HepG2 (cell line): ENCODE data around the gene MYOT.

Source experiments
- CHD2 ChIP-seq: IDR thresholded peaks from 2 replicates; pipeline ENCODE4 v1.6.1; 2011; ENCODE audit warnings: low read depth, low read length, improper control_type of control experiment
- EP300 ChIP-seq, 3 experiments: sonication (generic) in 1 of 3; formaldehyde crosslinking in 1 of 3; IDR thresholded peaks; 2 replicates each; pipeline versions ENCODE4 v1.5.1 to v1.6.1; 2011 to 2020; ENCODE audit warnings: low read depth in 2 of 3, low read length in 2 of 3, borderline replicate concordance in 1 of 3, improper control_type of control experiment in 1 of 3, mild to moderate bottlenecking in 1 of 3, missing genetic modification reagents in 1 of 3, moderate library complexity in 1 of 3
- EZH2 ChIP-seq: conservative IDR thresholded peaks from 2 replicates; pipeline ENCODE4 v1.6.1; 2012; ENCODE audit warnings: mild to moderate bottlenecking, low read depth, low read length, moderate library complexity
- FOXM1 ChIP-seq: sonication (generic); formaldehyde crosslinking; IDR thresholded peaks from 2 replicates; pipeline ENCODE4 v1.5.0; 2020; ENCODE audit warnings: missing genetic modification reagents
- MEIS2 ChIP-seq: sonication (generic); formaldehyde crosslinking; IDR thresholded peaks from 2 replicates; pipeline ENCODE4 v1.9.0; 2021; ENCODE audit warnings: mild to moderate bottlenecking, missing genetic modification reagents
- NKX3-1 ChIP-seq: sonication (generic); formaldehyde crosslinking; IDR thresholded peaks from 2 replicates; pipeline ENCODE4 v1.5.0; 2020; ENCODE audit warnings: missing genetic modification reagents
- RFX5 ChIP-seq: IDR thresholded peaks from 2 replicates; pipeline ENCODE4 v1.6.1; 2011; ENCODE audit warnings: low read depth, low read length, improper control_type of control experiment
- SALL1 ChIP-seq: sonication (generic); formaldehyde crosslinking; IDR thresholded peaks from 2 replicates; pipeline ENCODE4 v1.8.0; 2022; ENCODE audit warnings: mild to moderate bottlenecking, missing genetic modification reagents
- SRF ChIP-seq: IDR thresholded peaks from 2 replicates; pipeline ENCODE4 v1.6.1; 2011; ENCODE audit warnings: mild to moderate bottlenecking, low read depth, low read length, moderate library complexity
- ZNF230 ChIP-seq: sonication (generic); formaldehyde crosslinking; IDR thresholded peaks from 2 replicates; pipeline ENCODE4 v1.4.0; 2020; ENCODE audit warnings: mild to moderate bottlenecking, missing genetic modification reagents
- ZNF792 ChIP-seq: IDR thresholded peaks from 2 replicates; pipeline ENCODE4 v1.6.1; 2016
- ZNF841 ChIP-seq: sonication (generic); formaldehyde crosslinking; IDR thresholded peaks from 2 replicates; pipeline ENCODE4 v1.8.1; 2023; ENCODE audit warnings: missing genetic modification reagents, borderline replicate concordance

DNA sequence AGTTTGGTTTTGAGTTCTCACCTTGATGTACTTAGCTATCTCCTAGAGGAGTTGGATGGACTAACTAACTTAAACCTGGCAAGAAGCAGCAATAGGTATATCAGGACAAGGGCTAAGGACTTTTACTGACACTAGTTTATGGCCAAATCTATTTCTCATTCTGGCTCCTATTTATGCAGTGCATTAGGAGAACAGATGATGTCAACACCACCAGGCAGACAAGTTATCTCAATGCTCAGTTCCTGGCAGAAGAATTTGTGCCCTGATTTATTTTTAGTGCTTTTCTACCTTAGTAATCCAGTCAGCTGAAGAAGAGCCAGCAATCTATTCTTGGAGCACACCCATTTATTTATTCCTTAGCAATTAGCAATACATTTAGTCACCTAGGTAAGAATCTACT is 30.7 kb upstream of the MYOT start:
- TF ChIP-seq MEIS2 (CRISPR knock-in tag) (no peak), RFX5 (no peak), NKX3-1 (CRISPR knock-in tag) (no peak), FOXM1 (CRISPR knock-in tag) (no peak), SALL1 (CRISPR knock-in tag) (no peak), EZH2 (no peak), CHD2 (no peak), ZNF230 (CRISPR knock-in tag) (no peak), ZNF841 (CRISPR knock-in tag) (no peak), ZNF792 (no peak), SRF (no peak), EP300 (IDR thresholded peaks at IDR 0.05; ENCODE audit: low read depth in 2 of 2, low read length in 2 of 2) (no peak), EP300 (CRISPR knock-in tag; IDR thresholded peaks at IDR 0.05; ENCODE audit: borderline replicate concordance) (no peak)
